Measurements from ENCODE around the gene MXI1. TPM values are rescaled to one million over a fixed set of nuclear protein-coding genes. Genes with fewer than 3 reads are reported as not detected.

Gene MXI1
- polyA plus RNA-seq, 1 experiment = 17.1 TPM

DNA sequence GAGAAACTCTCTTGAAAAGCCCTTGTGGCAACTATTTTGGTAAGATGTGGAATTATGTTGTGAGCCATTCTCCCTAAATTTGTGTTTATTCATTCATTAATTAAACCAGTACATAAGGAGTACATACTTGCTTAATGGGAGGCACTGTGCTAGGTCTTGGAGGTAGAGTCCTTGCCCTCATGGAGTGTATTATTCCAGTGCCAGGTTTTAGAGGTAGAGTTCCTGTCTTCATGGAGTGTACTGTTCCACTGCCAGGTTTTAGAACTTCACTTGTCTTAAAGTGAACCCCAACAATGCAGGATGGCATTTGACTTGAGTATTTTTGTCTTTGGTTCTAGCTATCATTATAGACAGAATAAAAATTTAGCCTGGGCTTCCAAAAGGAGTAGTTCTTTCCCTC, 8.8 kb downstream of the MXI1 start:
- DNase-seq (ENCODE audit: low read depth) = no peak
- TF ChIP-seq, protein P1, sequence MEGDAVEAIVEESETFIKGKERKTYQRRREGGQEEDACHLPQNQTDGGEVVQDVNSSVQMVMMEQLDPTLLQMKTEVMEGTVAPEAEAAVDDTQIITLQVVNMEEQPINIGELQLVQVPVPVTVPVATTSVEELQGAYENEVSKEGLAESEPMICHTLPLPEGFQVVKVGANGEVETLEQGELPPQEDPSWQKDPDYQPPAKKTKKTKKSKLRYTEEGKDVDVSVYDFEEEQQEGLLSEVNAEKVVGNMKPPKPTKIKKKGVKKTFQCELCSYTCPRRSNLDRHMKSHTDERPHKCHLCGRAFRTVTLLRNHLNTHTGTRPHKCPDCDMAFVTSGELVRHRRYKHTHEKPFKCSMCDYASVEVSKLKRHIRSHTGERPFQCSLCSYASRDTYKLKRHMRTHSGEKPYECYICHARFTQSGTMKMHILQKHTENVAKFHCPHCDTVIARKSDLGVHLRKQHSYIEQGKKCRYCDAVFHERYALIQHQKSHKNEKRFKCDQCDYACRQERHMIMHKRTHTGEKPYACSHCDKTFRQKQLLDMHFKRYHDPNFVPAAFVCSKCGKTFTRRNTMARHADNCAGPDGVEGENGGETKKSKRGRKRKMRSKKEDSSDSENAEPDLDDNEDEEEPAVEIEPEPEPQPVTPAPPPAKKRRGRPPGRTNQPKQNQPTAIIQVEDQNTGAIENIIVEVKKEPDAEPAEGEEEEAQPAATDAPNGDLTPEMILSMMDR (IDR thresholded peaks at IDR 0.05; ENCODE audit: insufficient read depth, low read depth, low read length) = no peak
- ChIA-PET POLR2A (no interaction called here), CTCF (interaction anchor here (0.9 kb wide), 1 partner anchor 9 kb away, joined by 3 read pairs; no protein-coding TSS in a partner anchor)
- no peaks in the 10 kb centered on the region for H3K36me3 ChIP-seq (ENCODE audit: control insufficient read depth, insufficient read depth, low read length)
- no peaks in the 10 kb centered on the region for H3K27me3 ChIP-seq (ENCODE audit: control insufficient read depth, insufficient read depth, low read length)
- H3K4me3 ChIP-seq (ENCODE audit: low read depth, low read length) = no peak overlapping the region

DNA sequence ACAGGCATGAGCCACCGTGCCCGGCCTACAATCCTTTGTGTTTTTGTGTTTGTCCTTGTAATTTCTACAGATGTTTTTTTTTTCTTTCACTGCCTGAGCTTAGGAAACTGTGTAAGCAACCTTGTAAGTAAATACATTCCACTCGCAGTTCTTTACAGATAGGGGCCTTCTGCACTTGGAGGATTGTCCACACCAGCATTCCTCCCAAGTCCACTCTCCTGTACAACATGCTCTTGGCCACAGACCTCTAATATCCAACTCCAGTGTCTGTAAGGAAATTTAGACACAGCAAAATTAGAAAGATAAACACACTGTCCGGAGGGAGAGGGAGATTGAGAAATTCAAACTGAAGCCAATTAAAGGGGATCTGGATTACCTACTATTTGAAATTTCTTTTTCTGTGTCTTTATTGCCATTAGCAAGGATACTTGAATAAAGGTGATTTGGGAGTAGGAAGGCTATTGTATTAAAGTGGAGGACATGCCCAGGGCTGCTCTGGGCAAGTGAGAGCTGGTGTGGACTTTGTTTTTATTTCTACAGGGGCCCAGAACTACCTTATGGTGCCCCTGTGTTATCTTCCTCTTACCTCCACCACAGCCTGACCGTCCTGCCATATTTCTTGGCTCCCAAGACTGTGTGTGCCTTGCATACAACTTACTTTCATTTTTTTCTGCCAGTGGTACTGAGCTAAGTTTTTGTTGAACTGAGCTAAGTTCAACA, 9.7 kb downstream of the MXI1 start:
- POLR2A ChIA-PET = no interaction called here
- CTCF ChIA-PET = interaction anchor here (1.2 kb wide), 1 partner anchor 79 kb away, joined by 6 read pairs; no protein-coding TSS in a partner anchor

DNA sequence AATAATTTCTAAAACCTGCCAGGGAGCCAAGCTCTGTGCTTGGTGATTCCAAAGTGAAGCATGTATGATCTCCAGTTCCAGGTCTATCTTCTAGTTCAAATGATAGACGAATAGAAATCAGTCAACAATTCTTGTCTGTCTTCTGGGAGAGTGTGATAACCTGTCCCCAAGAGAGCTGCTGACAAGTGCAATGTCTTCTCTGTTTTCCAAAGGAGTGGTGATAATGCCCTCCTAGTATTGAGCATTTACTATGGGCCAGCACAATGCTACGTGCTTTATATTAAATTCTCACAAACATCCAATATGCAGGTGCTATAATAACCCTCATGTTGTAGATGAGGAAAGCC, 10.2 kb downstream of the MXI1 start:
- ChIA-PET CTCF (interaction anchor here (1.2 kb wide), 1 partner anchor 80 kb away, joined by 6 read pairs; no protein-coding TSS in a partner anchor), POLR2A (no interaction called here)
- TF ChIP-seq, protein P1 (IDR thresholded peaks at IDR 0.05; ENCODE audit: insufficient read depth, low read depth, low read length) = no peak
- DNase-seq (ENCODE audit: low read depth) = no peak
- Histone ChIP-seq H3K36me3 (ENCODE audit: control insufficient read depth, insufficient read depth, low read length) (no peaks in the 10 kb centered on the region), H3K4me3 (ENCODE audit: low read depth, low read length) (no peak overlapping the region), H3K27me3 (ENCODE audit: control insufficient read depth, insufficient read depth, low read length) (no peaks in the 10 kb centered on the region)

More for the DNA sequence above, 9.7 kb downstream of the MXI1 start:
- no peak for DNase-seq (ENCODE audit: low read depth)
- TF ChIP-seq, protein P1 (IDR thresholded peaks at IDR 0.05; ENCODE audit: insufficient read depth, low read depth, low read length) = no peak
- H3K36me3 ChIP-seq (ENCODE audit: control insufficient read depth, insufficient read depth, low read length) = no peaks in the 10 kb centered on the region
- no peaks in the 10 kb centered on the region for H3K27me3 ChIP-seq (ENCODE audit: control insufficient read depth, insufficient read depth, low read length)
- no peak overlapping the region for H3K4me3 ChIP-seq (ENCODE audit: low read depth, low read length)

DNA sequence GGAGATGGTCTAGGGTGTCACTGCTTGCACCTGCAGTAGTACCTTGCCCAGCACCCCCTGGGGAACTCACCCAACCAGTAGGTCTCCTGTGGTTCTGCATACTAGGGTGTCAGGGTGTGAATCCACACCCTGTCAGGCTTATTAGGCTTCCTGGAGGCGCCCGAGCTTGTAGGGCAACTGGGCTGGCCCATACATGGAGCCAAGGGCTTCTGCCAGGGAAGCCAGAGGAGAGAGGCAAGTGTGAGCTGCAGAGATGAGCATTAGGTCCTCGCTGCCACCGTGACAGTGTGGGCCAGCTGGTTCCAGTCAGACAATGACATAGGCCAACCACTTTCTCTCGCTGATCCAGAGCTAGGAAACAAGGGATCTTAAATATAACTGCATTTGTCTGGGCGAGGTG, 11.2 kb downstream of the MXI1 start:
- POLR2A ChIA-PET = no interaction called here
- no peaks in the 10 kb centered on the region for H3K27me3 ChIP-seq (ENCODE audit: control insufficient read depth, insufficient read depth, low read length)
- no peak overlapping the region for H3K4me3 ChIP-seq (ENCODE audit: low read depth, low read length)
- DNase-seq (ENCODE audit: low read depth) = no peak
- H3K36me3 ChIP-seq (ENCODE audit: control insufficient read depth, insufficient read depth, low read length) = no peaks in the 10 kb centered on the region
- CTCF ChIA-PET = no interaction called here
- TF ChIP-seq, protein P1 (IDR thresholded peaks at IDR 0.05; ENCODE audit: insufficient read depth, low read depth, low read length) = no peak

DNA sequence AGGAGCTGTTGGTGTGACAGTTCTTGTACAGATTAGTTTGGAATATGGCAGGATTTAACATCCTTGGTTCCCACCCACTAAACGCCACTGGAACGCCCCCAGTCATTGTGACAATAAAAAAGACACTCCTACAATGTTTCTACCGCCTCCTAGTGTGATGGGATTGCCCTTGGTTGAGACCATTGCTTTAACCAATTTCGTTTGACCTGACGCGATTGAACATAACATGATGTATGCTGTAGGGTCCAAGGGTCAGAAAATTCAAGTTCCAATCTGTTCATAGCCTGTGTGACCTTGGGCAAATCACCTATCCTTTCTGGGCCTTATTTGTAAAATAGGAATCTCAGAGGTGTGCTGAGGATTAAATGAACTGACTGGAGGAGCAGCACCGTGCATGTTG, 12.5 kb downstream of the MXI1 start:
- TF ChIP-seq, protein P1 (IDR thresholded peaks at IDR 0.05; ENCODE audit: insufficient read depth, low read depth, low read length) = no peak
- Histone ChIP-seq H3K27me3 (ENCODE audit: control insufficient read depth, insufficient read depth, low read length) (no peaks in the 10 kb centered on the region), H3K4me3 (ENCODE audit: low read depth, low read length) (no peak overlapping the region), H3K36me3 (ENCODE audit: control insufficient read depth, insufficient read depth, low read length) (no peaks in the 10 kb centered on the region; the same call in 1 of the 2 replicates)
- ChIA-PET POLR2A (no interaction called here), CTCF (interaction anchor here (1.1 kb wide), 2 partner anchors 23 to 82 kb away, joined by 3 to 6 read pairs; no protein-coding TSS in a partner anchor)
- no peak for DNase-seq (ENCODE audit: low read depth)
